Eye (tissue), 1 donor: ENCODE measurements around the gene POMGNT1.
"Not testable (repeated sequence)": the region's sequence is repeated elsewhere in the genome, so short reads cannot be mapped to it uniquely, and the experiment has no call there.

ENCODE experiments used
- DNase-seq: peaks from one replicate; pipeline ENCODE4 v3.0.0-alpha.2; 2015

Gene POMGNT1

GRCh38 chr1:46197964-46198811, at the start of gene POMGNT1:
Gene POMGNT1, minus strand, starts transcription at chr1:46198434. Its CDS starts 613 bp downstream, at chr1:46197821.
- DNase-seq = peak; percentile 86

- peak; percentile 99 for DNase-seq
Measured at GRCh38 chr1:46247436-46248121, 49.3 kb upstream of the POMGNT1 start, which contains the start of gene RAD54L. Gene RAD54L, plus strand, starts transcription at chr1:46247763. Its CDS starts 643 bp downstream, at chr1:46248406.

GRCh38 chr1:46246548-46247435, 48.6 kb upstream of the POMGNT1 start:
- no peak for DNase-seq

- not testable (repeated sequence) for DNase-seq
Measured at GRCh38 chr1:46246136-46246535, 47.9 kb upstream of the POMGNT1 start.

- peak; percentile 18 for DNase-seq
Measured at GRCh38 chr1:46244656-46245371, 46.6 kb upstream of the POMGNT1 start.

- not testable (repeated sequence) for DNase-seq
Measured at GRCh38 chr1:46243831-46244230, 45.6 kb upstream of the POMGNT1 start.

- no peak for DNase-seq
Measured at GRCh38 chr1:46242918-46243317, 44.7 kb upstream of the POMGNT1 start.

- not testable (repeated sequence) for DNase-seq
Measured at GRCh38 chr1:46241733-46242132, 43.5 kb upstream of the POMGNT1 start.

GRCh38 chr1:46238865-46239264, 40.6 kb upstream of the POMGNT1 start:
- DNase-seq = not testable (repeated sequence)

GRCh38 chr1:46236882-46237281, 38.6 kb upstream of the POMGNT1 start:
- no peak for DNase-seq

GRCh38 chr1:46231231-46231630, 33.0 kb upstream of the POMGNT1 start:
- not testable (repeated sequence) for DNase-seq

- DNase-seq = no peak
Measured at GRCh38 chr1:46224966-46225365, 26.7 kb upstream of the POMGNT1 start.

- DNase-seq = peak; percentile 91
Measured at GRCh38 chr1:46223472-46223943, 25.3 kb upstream of the POMGNT1 start.

- not testable (repeated sequence) for DNase-seq
Measured at GRCh38 chr1:46223055-46223454, 24.8 kb upstream of the POMGNT1 start.

- DNase-seq = peak; percentile 64
Measured at GRCh38 chr1:46221749-46222148, 23.5 kb upstream of the POMGNT1 start.

- no peak for DNase-seq
Measured at GRCh38 chr1:46220808-46221207, 22.6 kb upstream of the POMGNT1 start.

- no peak for DNase-seq
Measured at GRCh38 chr1:46219551-46220520, 21.6 kb upstream of the POMGNT1 start.

- DNase-seq = no peak
Measured at GRCh38 chr1:46218443-46218842, 20.2 kb upstream of the POMGNT1 start.

GRCh38 chr1:46215504-46215903, 17.3 kb upstream of the POMGNT1 start:
- DNase-seq = no peak

GRCh38 chr1:46211051-46211450, 12.8 kb upstream of the POMGNT1 start:
- DNase-seq = no peak

- no peak for DNase-seq
Measured at GRCh38 chr1:46210561-46210960, 12.3 kb upstream of the POMGNT1 start.
